ENCODE data around the gene HSPA1A. TPM values are rescaled to one million over a fixed set of nuclear protein-coding genes. Genes with fewer than 3 reads are reported as not detected.

Gene HSPA1A
- total RNA-seq, 2 experiments from 2014 or later = 0.22 to 2.2 TPM

GRCh38 chr6:31782126-31782855 is 33.1 kb upstream of the HSPA1A start:
- DNase-seq (ENCODE audit: low spot score) = no peak
- Histone ChIP-seq H3K36me3 (ENCODE audit: insufficient read depth, low read length) (peaks cover 96% of the 10 kb centered on the region), H3K79me2 (ENCODE audit: insufficient read depth, low read depth, low read length) (no peaks in the 10 kb centered on the region), H4K20me1 (ENCODE audit: insufficient read depth, low read length) (no peaks in the 10 kb centered on the region), H3K4me3 (ENCODE audit: low read depth, low read length, poor library complexity, severe bottlenecking) (no peak overlapping the region), H3K4me1 (ENCODE audit: insufficient read depth, low read length, poor library complexity, severe bottlenecking) (no peaks in the 10 kb centered on the region), H3K27ac (ENCODE audit: low read depth, low read length, poor library complexity, severe bottlenecking) (no peak overlapping the region), H3K9me3 (ENCODE audit: low read length) (no peaks in the 10 kb centered on the region), H3K9me2 (ENCODE audit: insufficient read depth, low read length) (no peaks in the 10 kb centered on the region), H3K4me2 (ENCODE audit: low read length) (no peak overlapping the region), H2AFZ (ENCODE audit: low read length) (no peak overlapping the region)
- POLR2A ChIA-PET = no interaction called here
- no TSS peak for BruUV-seq (replicated peaks)
- intact Hi-C loops (cut with micrococcal nuclease; ENCODE audit: unreplicated experiment) = no loop called here
- no peak for TF ChIP-seq CTCF (conservative IDR thresholded peaks at IDR 0.05; ENCODE audit: low read length)
- TF ChIP-seq EZH2phosphoT487 (IDR thresholded peaks at IDR 0.05; ENCODE audit: borderline replicate concordance, low read depth, low read length) = no peak
- CTCF ChIA-PET (ENCODE audit: unreplicated experiment) = no interaction called here

GRCh38 chr6:31784098-31784925 is 31.0 kb upstream of the HSPA1A start:
- CTCF ChIA-PET (ENCODE audit: unreplicated experiment) = no interaction called here
- Histone ChIP-seq H3K36me3 (ENCODE audit: insufficient read depth, low read length) (peaks cover 95% of the 10 kb centered on the region), H3K4me3 (ENCODE audit: low read depth, low read length, poor library complexity, severe bottlenecking) (no peak overlapping the region), H3K4me2 (ENCODE audit: low read length) (no peak overlapping the region), H3K9me2 (ENCODE audit: insufficient read depth, low read length) (no peaks in the 10 kb centered on the region), H3K27ac (ENCODE audit: low read depth, low read length, poor library complexity, severe bottlenecking) (no peak overlapping the region), H3K79me2 (ENCODE audit: insufficient read depth, low read depth, low read length) (peaks cover 8% of the 10 kb centered on the region; the same call in 1 of the 2 replicates), H3K4me1 (ENCODE audit: insufficient read depth, low read length, poor library complexity, severe bottlenecking) (peaks cover 14% of the 10 kb centered on the region), H4K20me1 (ENCODE audit: insufficient read depth, low read length) (no peaks in the 10 kb centered on the region), H2AFZ (ENCODE audit: low read length) (no peak overlapping the region), H3K9me3 (ENCODE audit: low read length) (no peaks in the 10 kb centered on the region)
- POLR2A ChIA-PET = interaction anchor here (1.0 kb wide), 1 partner anchor 78 kb away, joined by 5 read pairs; the partner anchor contains the start of gene NEU1
- no peak for TF ChIP-seq CTCF (conservative IDR thresholded peaks at IDR 0.05; ENCODE audit: low read length)
- no peak for TF ChIP-seq EZH2phosphoT487 (IDR thresholded peaks at IDR 0.05; ENCODE audit: borderline replicate concordance, low read depth, low read length)
- DNase-seq (ENCODE audit: low spot score) = no peak
- intact Hi-C loops (cut with micrococcal nuclease; ENCODE audit: unreplicated experiment) = no loop called here
- BruUV-seq (replicated peaks) = no TSS peak

Measured in OCI-LY7 (cell line).